ENCODE measurements around the gene GHRL.

GHRL gene

GRCh38 chr3:10327592-10327991 lies 34.8 kb upstream of the GHRL start:
- no peak for DNase-seq (ENCODE audit: low read depth)

DNA sequence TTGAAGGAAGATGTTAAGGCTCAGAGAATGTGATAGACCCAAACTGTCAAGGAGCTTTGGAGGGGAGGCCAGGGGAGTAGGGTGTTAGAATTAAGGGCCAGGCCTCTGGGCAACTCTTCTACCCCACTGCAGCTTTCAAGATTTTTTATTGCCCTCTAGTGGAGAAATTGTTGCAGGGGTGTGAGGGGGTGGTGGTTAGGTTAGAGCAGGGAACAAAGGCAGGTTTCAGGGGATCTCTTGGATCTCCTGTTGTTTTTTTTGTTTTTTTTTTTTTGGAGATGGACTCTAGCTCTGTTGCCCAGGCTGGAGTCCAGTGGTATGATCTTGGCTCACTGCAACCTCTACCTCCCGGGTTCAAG lies 29.6 kb upstream of the GHRL start:
- no peak for DNase-seq (ENCODE audit: low read depth)

- no peak for DNase-seq (ENCODE audit: low read depth)
These were observed 29.0 kb upstream of the GHRL start for GRCh38 chr3:10321630-10322351.

GRCh38 chr3:10320320-10320677 lies 27.6 kb upstream of the GHRL start:
- DNase-seq (ENCODE audit: low read depth), result no peak

DNA sequence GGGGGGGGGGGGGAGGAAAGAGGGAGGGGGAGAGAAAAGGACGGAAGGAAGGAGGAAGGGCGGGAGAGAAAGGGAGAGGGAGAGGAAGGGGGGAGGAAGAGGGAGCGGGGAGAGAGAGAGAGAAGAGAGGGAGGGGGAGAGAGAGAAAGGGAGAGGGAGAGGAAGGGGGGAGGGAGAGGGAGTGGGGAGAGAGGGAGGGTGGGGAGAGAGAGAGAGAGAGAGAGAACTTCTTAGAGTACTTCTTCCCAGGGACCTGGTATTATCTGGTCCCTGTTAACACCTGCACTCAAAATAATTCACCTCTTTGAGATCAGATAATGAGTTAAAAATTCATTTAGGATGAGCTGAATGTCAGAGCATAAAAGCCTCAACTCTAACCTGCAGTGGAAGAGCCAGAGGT lies 27.1 kb upstream of the GHRL start:
- DNase-seq (ENCODE audit: low read depth), result no peak

DNA sequence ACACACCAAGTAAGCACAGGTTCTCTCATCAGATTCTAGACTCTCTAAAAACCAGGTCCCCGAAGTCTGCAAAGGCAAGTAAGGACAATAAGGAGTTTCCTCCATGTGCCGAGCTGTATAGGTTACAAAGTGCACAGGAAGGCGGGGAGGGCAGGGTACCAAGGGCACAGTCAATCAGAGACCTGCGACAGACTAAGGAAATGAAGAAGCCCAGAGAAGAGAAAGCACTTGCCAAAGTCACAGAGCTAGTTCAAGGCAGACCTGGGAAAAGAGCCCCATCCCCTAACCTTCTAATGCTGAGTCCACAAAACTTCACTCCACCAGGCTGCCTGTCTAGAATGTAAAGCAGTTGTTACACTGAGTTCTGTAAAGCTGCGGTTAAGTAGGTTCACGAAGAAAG lies 26.5 kb upstream of the GHRL start:
- no peak for DNase-seq (ENCODE audit: low read depth)

- DNase-seq (ENCODE audit: low read depth), result no peak
These were observed 25.2 kb upstream of the GHRL start for GRCh38 chr3:10317961-10318350.

GRCh38 chr3:10317311-10317960 lies 24.7 kb upstream of the GHRL start:
- no peak for DNase-seq (ENCODE audit: low read depth)

- DNase-seq (ENCODE audit: low read depth), result no peak
These were observed 23.1 kb upstream of the GHRL start for GRCh38 chr3:10315771-10316344.

GRCh38 chr3:10315101-10315500 lies 22.4 kb upstream of the GHRL start:
- DNase-seq (ENCODE audit: low read depth), result no peak

DNA sequence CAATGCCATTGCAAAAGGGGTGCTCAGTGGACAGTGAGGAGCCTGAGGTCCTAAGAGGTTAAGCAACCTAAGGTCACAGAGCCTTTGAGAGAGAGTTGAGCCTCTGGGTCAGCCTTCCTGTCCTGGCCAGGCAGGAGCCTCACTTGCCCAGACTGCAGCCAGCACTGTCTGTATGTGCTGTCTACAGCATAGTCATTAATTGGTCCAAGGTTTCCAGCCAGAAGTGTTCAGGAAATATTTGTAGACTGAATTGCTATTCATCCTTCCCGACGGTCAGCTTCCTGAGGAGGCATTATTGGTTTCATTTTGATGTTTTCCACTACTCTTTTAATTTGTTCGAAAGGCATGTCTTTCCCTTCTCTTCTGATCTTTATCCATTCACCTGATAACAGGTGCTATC lies 20.1 kb upstream of the GHRL start:
- DNase-seq (ENCODE audit: low read depth), result no peak

- no peak for DNase-seq (ENCODE audit: low read depth)
These were observed 19.6 kb upstream of the GHRL start for GRCh38 chr3:10312391-10312790.

DNA sequence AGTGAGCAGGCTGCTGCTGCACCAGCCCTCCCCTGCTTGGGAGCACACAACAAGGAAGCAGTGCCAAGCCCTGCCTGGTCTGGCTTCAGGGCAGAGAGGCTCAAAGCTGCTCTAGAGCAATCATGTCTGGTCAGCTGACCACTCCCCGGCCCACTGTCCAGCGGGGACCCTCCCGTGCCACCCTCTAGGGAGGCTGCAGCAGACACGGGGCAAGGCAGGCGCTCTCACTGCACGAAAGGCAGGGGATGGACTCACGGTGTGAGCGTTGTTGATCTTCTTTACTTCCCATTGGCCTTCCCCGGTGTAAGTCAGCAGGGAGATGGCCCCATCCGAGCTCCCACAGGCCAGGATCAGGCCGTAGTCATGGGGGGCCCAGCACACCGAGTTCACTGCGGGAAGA lies 19.0 kb upstream of the GHRL start:
- no peak for DNase-seq (ENCODE audit: low read depth)

DNA sequence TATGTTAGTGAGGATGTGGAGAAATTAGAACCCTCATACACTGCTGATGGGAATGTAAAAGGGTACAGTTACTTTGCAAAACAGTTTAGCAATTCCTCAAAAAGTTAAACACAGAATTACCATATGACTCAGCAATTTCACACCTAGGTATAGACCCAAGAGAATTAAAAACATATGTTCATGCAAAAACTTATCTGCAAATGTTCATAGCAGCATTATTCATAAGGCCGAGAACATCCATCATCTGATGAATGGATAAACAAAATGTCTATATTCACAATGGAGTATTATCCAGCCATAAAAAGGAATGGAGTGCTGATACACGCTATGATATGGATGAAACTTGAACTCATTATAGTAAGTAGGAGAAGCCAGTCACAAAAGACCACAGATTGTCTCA lies 17.8 kb upstream of the GHRL start:
- peak; percentile 13 for DNase-seq (ENCODE audit: low read depth)

DNA sequence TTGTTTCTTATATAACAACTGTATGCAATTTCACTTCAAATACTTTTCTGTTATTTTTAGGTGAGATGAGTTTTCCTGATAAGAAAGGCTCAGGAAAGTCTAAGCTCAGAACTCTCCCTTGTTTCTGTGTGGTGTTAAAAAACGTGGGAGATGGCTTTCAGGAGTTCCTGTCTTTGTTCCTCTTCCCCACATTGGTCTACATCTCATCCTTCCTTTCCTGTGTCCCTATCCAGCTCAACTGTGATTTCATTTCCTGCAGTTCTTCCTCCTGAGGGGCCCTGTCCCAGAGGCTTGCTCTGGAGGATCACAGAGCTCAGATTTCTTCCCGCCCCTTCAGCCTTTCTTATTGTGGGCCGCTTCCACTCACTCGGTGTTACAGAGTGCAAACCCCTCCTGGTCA lies 17.0 kb upstream of the GHRL start:
- no peak for DNase-seq (ENCODE audit: low read depth)

DNA sequence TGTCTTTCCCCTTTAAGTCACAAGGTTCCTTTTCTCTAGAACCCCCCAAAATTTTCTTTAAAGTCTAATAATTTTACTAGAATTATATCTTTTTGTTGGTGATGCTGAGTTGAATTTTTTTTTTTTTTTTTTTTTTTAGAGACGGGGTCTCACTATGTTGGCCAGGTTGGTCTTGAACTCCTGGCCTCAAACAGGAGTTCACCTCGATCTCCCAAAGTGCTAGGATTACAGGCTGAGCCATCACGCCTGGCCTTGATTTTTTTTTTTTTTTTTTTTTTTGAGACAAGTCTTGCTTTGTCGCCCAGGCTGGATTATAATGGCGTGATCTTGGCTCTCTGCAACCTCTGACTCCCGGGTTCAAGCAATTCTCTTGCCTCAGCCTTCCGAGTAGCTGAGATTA lies 15.9 kb upstream of the GHRL start:
- no peak for DNase-seq (ENCODE audit: low read depth)

DNA sequence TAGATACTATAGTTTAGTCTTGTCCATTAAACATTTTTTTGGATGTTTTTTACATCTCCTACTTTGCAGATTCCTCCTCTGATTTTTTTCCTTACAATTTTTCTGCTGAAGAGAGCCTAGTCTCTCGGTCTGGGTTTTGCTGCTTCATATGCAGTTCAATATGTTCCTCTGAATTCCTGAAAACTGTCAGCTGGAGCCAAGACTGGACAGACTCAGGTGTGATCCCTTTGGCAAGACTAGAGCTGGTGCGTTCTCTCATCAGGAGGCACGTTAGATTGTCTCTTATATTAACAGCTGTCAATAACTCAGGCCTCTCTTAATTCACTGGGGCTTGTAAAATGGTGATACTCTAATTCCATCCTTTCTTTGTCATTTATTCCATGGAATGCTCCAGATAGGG lies 13.4 kb upstream of the GHRL start:
- DNase-seq (ENCODE audit: low read depth), result no peak

- no peak for DNase-seq (ENCODE audit: low read depth)
These were observed 12.7 kb upstream of the GHRL start for GRCh38 chr3:10305331-10305902.

GRCh38 chr3:10304905-10305304 lies 12.2 kb upstream of the GHRL start:
- no peak for DNase-seq (ENCODE audit: low read depth)

DNA sequence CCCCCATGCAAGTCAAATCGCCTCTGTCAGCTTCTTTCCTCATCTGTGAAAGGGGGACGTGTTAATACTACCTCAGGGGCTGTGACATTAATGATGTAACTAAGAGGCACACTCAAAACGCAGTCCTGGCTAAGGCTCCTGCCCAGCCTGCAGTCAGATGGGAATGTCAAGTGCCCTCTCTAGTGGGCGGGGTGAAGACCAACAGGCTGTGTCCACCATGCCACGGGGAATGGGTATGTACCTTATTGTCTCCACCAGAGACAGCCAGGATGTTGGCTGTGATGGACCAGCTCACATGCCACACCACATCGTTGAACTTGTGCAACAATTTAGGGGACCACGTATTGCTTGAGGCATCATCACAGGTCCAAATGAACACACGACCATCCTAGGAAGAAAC lies 11.0 kb upstream of the GHRL start:
- DNase-seq (ENCODE audit: low read depth), result no peak

- DNase-seq (ENCODE audit: low read depth), result no peak
These were observed 10.4 kb upstream of the GHRL start for GRCh38 chr3:10303105-10303504.

- no peak for DNase-seq (ENCODE audit: low read depth)
These were observed 7.3 kb upstream of the GHRL start for GRCh38 chr3:10300087-10300486.

DNA sequence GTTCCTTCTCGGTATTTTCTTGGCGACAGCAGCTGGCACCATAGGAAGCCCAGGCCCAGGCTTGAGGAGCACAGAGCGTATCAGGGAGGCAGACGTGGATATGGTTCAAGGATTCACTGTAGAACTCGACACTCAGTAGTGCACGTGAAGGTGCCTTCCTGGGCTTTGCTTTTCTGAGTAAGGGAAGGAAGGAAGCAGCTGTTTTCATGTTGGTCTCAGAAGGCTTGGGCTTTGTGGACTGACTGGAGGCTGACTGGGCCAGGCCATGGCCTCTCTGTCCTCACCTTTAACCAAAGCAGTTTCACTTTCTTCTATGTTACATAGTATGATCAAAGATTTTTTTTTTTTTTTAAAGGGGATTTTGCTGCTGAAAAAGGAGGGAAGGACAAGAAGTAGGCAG lies 6.9 kb upstream of the GHRL start:
- no peak for DNase-seq (ENCODE audit: low read depth)

DNA sequence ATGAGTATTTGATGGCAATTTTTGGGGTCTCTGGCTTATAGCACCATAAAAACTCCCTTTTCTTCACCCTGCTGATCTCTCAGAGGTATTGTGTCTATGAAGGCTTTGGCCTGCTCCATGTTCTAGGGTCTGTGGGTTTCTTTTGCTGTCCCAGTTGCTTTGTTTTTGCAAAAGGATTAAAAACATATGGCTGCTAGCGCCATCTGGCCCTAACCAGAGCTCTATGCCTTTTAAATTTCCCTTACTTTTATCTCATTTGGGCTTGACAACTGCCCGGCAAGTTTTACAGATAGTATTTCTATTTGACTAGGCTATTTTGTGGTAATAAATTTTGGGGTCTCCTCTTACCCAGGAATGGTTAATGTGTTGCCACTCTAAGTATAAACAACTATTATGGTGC lies 6.4 kb upstream of the GHRL start:
- DNase-seq (ENCODE audit: low read depth), result peak; percentile 28
